ENCODE data around the gene TSPO. TPM values are rescaled to one million over a fixed set of nuclear protein-coding genes. Genes with fewer than 3 reads are reported as not detected.

Gene TSPO
- total and polyA plus RNA-seq, 2 of the 8 experiments (the other 6 are each of a cell fraction or from before 2014, with no cell fraction given): 19.9 to 51.5 TPM

- no peak for TF ChIP-seq CHD2 (IDR thresholded peaks at IDR 0.05; ENCODE audit: low read length)
- TF ChIP-seq, protein P1, sequence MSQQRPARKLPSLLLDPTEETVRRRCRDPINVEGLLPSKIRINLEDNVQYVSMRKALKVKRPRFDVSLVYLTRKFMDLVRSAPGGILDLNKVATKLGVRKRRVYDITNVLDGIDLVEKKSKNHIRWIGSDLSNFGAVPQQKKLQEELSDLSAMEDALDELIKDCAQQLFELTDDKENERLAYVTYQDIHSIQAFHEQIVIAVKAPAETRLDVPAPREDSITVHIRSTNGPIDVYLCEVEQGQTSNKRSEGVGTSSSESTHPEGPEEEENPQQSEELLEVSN (IDR thresholded peaks at IDR 0.05): no peak
Measured at GRCh38 chr22:43152357-43153071, 1.2 kb downstream of the TSPO start (continued).

Data from H1 (cell line).